Smooth muscle cell (in vitro differentiated cells): ENCODE results near the gene RERE. TPM values are rescaled to one million over a fixed set of nuclear protein-coding genes. Genes with fewer than 3 reads are reported as not detected.

Source experiments
- DNase-seq: peaks from one replicate; lab custom pipeline; 2025; ENCODE audit not compliant: unreplicated experiment; lab: John Stamatoyannopoulos, UW
- H2AFZ ChIP-seq: fragments of 200-600 bp; sonication (generic); 2 replicates; pipeline ENCODE4 v1.6.0; 2016; ENCODE audit warnings: antibody characterized with exemption, low read depth, mild to moderate bottlenecking
- H3F3A ChIP-seq: fragments of 200-600 bp; sonication (generic); 2 replicates; pipeline ENCODE4 v1.6.0; 2017; ENCODE audit warnings: antibody characterized with exemption, low read depth
- H3K27ac ChIP-seq: fragments of 200-600 bp; sonication (generic); 2 replicates; pipeline ENCODE4 v1.5.1; 2016; ENCODE audit warnings: low read depth, mild to moderate bottlenecking
- H3K27me3 ChIP-seq: fragments of 200-600 bp; sonication (generic); 2 replicates; pipeline ENCODE4 v1.6.1; 2016; ENCODE audit warnings: low read depth, mild to moderate bottlenecking
- H3K36me3 ChIP-seq: fragments of 200-600 bp; sonication (generic); 2 replicates; pipeline ENCODE4 v1.5.1; 2016; ENCODE audit warnings: low read depth
- H3K4me1 ChIP-seq: fragments of 200-600 bp; sonication (generic); 2 replicates; pipeline ENCODE4 v1.5.1; 2016; ENCODE audit warnings: low read depth
- H3K4me2 ChIP-seq: fragments of 200-600 bp; sonication (generic); 2 replicates; pipeline ENCODE4 v1.6.0; 2016; ENCODE audit warnings: mild to moderate bottlenecking
- H3K4me3 ChIP-seq: fragments of 200-600 bp; sonication (generic); 2 replicates; pipeline ENCODE4 v1.5.1; 2016; ENCODE audit warnings: mild to moderate bottlenecking
- H3K79me2 ChIP-seq: fragments of 200-600 bp; sonication (generic); 2 replicates; pipeline ENCODE4 v1.6.0; 2016; ENCODE audit warnings: low read depth, mild to moderate bottlenecking
- H3K9ac ChIP-seq: fragments of 200-600 bp; sonication (generic); 2 replicates; pipeline ENCODE4 v1.6.0; 2016; ENCODE audit warnings: low read depth
- H3K9me3 ChIP-seq: fragments of 200-600 bp; sonication (generic); replicated peaks from 2 replicates; pipeline ENCODE4 v1.5.1; 2016; ENCODE audit warnings: low read depth
- H4K20me1 ChIP-seq: fragments of 200-600 bp; sonication (generic); 2 replicates; pipeline ENCODE4 v1.6.0; 2016; ENCODE audit warnings: low read depth
- CTCF ChIP-seq: fragments of 200-600 bp; sonication (generic); IDR thresholded peaks from 2 replicates; pipeline ENCODE4 v1.5.1; 2017; ENCODE audit warnings: borderline replicate concordance, mild to moderate bottlenecking, antibody characterized with exemption; ENCODE audit not compliant: insufficient read depth, poor library complexity, severe bottlenecking
- WGBS: methylation state at CpG from one replicate; pipeline ENCODE4 v1.1.7; 2016; ENCODE audit warnings: low lambda C conversion rate; 5-methylcytosine and 5-hydroxymethylcytosine counted together
- polyA plus RNA-seq: library from polyadenylated mRNA; unstranded; fragments of >200 nt; fragmentation: Nextera tagmentation; extraction: Ambion mirVana; gene quantifications from 2 replicates; pipeline ENCODE4 v1.2.1, GENCODE V29; 2016
- total RNA-seq: library from RNA; depleted of rRNA; stranded (reverse); fragments of >200 nt; gene quantifications from 2 replicates; pipeline ENCODE4 v1.2.3, GENCODE V29; 2014

The RERE gene
- total and polyA plus RNA-seq, 2 experiments from 2014 or later: 45.6 to 59.2 TPM

GRCh38 chr1:8343044-8343443 lies 474.4 kb downstream of the RERE start:
- no peaks in the 10 kb centered on the region for H3F3A ChIP-seq
- no peak for DNase-seq
- no peak overlapping the region for H3K27ac ChIP-seq
- no peak overlapping the region for H3K9ac ChIP-seq
- no peaks in the 10 kb centered on the region for H3K36me3 ChIP-seq
- H2AFZ ChIP-seq: no peak overlapping the region
- no peak overlapping the region for H3K4me2 ChIP-seq
- H3K27me3 ChIP-seq: no peaks in the 10 kb centered on the region
- 80% methylated on average over 11 of the region's 11 CpGs for WGBS
- no peaks in the 10 kb centered on the region for H3K9me3 ChIP-seq
- no peak overlapping the region for H3K4me3 ChIP-seq
- TF ChIP-seq CTCF: no peak
- no peaks in the 10 kb centered on the region for H4K20me1 ChIP-seq
- H3K79me2 ChIP-seq: no peaks in the 10 kb centered on the region
- H3K4me1 ChIP-seq: no peaks in the 10 kb centered on the region

- DNase-seq: no peak
- H3K27ac ChIP-seq: no peak overlapping the region
Measured at GRCh38 chr1:8342325-8342724, 475.1 kb downstream of the RERE start.

DNA sequence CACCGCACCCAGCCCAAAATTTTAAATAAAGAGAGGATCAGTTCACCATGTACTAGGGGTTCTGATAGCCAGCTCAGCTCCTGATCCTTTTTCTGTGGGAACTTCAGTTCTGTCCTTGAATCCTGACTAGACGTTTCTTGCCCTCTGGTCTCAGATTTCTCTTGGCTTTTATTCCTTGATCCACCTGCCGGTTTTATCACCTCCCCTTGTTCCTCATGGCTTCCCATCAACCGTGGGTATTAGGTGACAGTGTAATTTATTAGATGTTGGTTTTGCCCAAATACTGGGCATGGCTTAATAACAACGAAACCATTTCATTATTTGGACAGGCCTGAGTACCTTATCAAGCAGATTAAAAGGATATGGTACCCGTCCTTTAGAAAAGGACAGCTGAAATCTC lies 477.0 kb downstream of the RERE start:
- no peak overlapping the region for H3K4me2 ChIP-seq
- no peaks in the 10 kb centered on the region for H3K27me3 ChIP-seq
- H3K4me3 ChIP-seq: no peak overlapping the region
- no peaks in the 10 kb centered on the region for H3K9me3 ChIP-seq
- no peaks in the 10 kb centered on the region for H3F3A ChIP-seq
- no peak overlapping the region for H2AFZ ChIP-seq
- WGBS: 97% methylated on average over 6 of the region's 6 CpGs
- TF ChIP-seq CTCF: no peak
- no peaks in the 10 kb centered on the region for H3K4me1 ChIP-seq
- no peaks in the 10 kb centered on the region for H3K36me3 ChIP-seq
- no peak overlapping the region for H3K9ac ChIP-seq
- no peak overlapping the region for H3K27ac ChIP-seq
- no peak for DNase-seq
- no peaks in the 10 kb centered on the region for H4K20me1 ChIP-seq
- no peaks in the 10 kb centered on the region for H3K79me2 ChIP-seq

More at GRCh38 chr1:8342325-8342724, 475.1 kb downstream of the RERE start:
- Histone ChIP-seq H3F3A (no peaks in the 10 kb centered on the region), H3K27me3 (no peaks in the 10 kb centered on the region), H3K9ac (no peak overlapping the region), H3K4me1 (no peaks in the 10 kb centered on the region), H2AFZ (no peak overlapping the region), H3K36me3 (no peaks in the 10 kb centered on the region), H3K79me2 (no peaks in the 10 kb centered on the region), H4K20me1 (no peaks in the 10 kb centered on the region), H3K9me3 (no peaks in the 10 kb centered on the region), H3K4me2 (no peak overlapping the region), H3K4me3 (no peak overlapping the region)
- 88% methylated on average over 10 of the region's 10 CpGs for WGBS
- TF ChIP-seq CTCF: no peak

DNA sequence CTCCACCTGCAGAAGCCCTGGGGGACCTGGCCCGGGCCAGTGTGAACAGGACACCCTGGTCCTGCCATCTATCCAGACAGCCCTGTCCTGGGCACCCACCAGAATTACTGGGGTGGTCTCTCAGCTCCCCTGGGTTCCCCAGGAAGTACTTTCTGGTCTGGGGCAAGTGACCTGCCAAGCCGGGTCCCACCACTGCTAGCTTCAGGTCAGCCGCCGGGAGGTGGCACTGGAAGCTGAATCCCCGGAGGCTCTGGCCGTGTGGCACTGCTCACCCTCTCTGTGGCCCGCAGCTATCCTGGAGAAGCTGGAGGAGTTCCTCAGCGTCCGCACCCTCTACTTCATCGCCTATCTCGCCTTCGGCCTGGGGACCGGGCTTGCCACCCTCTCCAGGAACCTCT lies 478.2 kb downstream of the RERE start:
- Histone ChIP-seq H3K4me3 (no peak overlapping the region), H3K27me3 (no peaks in the 10 kb centered on the region), H3F3A (no peaks in the 10 kb centered on the region), H4K20me1 (no peaks in the 10 kb centered on the region), H3K4me1 (no peaks in the 10 kb centered on the region), H3K9ac (no peak overlapping the region), H3K9me3 (no peaks in the 10 kb centered on the region), H3K27ac (no peak overlapping the region), H2AFZ (no peak overlapping the region), H3K79me2 (no peaks in the 10 kb centered on the region), H3K36me3 (no peaks in the 10 kb centered on the region), H3K4me2 (no peak overlapping the region)
- 93% methylated on average over 13 of the region's 13 CpGs for WGBS
- TF ChIP-seq CTCF: no peak
- DNase-seq: no peak
